ENCODE results near the gene LY6G5C. TPM values are rescaled to one million over a fixed set of nuclear protein-coding genes. Genes with fewer than 3 reads are reported as not detected.

LY6G5C gene
- total and polyA plus RNA-seq, 2 of the 13 experiments (the other 11 are each of a cell fraction or from before 2014, with no cell fraction given): 0.33 to 0.55 TPM

- TF ChIP-seq HBP1 (CRISPR knock-in tag; IDR thresholded peaks at IDR 0.05; ENCODE audit: low read depth): peak; percentile 21; the same call in 1 of the 2 replicates
- TF ChIP-seq GABPB1 (CRISPR knock-in tag; IDR thresholded peaks at IDR 0.05): peak; percentile 98
- 0 out of 2 replicates have a peak, but pooled peaks have one; percentile 63 for TF ChIP-seq NFAT5 (CRISPR knock-in tag; IDR thresholded peaks at IDR 0.05)
- 0 out of 2 replicates have a peak, but pooled peaks have one; percentile 51 for TF ChIP-seq GATA4 (IDR thresholded peaks at IDR 0.05; ENCODE audit: borderline replicate concordance, low read depth)
- TF ChIP-seq PITX1 (CRISPR knock-in tag; IDR thresholded peaks at IDR 0.05): peak; percentile 71; the same call in 1 of the 2 replicates
- TF ChIP-seq HIVEP1 (CRISPR knock-in tag; IDR thresholded peaks at IDR 0.05): peak; percentile 80; the same call in 1 of the 2 replicates
- TF ChIP-seq ZC3H13 (CRISPR knock-in tag; IDR thresholded peaks at IDR 0.05): 0 out of 2 replicates have a peak, but pooled peaks have one; percentile 55
- no peak for TF ChIP-seq TSC22D2 (CRISPR knock-in tag; IDR thresholded peaks at IDR 0.05; ENCODE audit: borderline replicate concordance)
- peak; percentile 40 for TF ChIP-seq ZNF350 (CRISPR knock-in tag; IDR thresholded peaks at IDR 0.05; ENCODE audit: borderline replicate concordance, low read depth)
- peak; percentile 73; the same call in 2 of the 3 replicates for TF ChIP-seq MXI1 (IDR thresholded peaks at IDR 0.05; ENCODE audit: borderline replicate concordance, low read depth, low read length)
- TF ChIP-seq ZNF451 (CRISPR knock-in tag; IDR thresholded peaks at IDR 0.05): peak; percentile 50; the same call in 1 of the 2 replicates
- peak; percentile 17; the same call in 1 of the 2 replicates for TF ChIP-seq ZBTB21 (CRISPR knock-in tag; IDR thresholded peaks at IDR 0.05)
- TF ChIP-seq, protein P1, sequence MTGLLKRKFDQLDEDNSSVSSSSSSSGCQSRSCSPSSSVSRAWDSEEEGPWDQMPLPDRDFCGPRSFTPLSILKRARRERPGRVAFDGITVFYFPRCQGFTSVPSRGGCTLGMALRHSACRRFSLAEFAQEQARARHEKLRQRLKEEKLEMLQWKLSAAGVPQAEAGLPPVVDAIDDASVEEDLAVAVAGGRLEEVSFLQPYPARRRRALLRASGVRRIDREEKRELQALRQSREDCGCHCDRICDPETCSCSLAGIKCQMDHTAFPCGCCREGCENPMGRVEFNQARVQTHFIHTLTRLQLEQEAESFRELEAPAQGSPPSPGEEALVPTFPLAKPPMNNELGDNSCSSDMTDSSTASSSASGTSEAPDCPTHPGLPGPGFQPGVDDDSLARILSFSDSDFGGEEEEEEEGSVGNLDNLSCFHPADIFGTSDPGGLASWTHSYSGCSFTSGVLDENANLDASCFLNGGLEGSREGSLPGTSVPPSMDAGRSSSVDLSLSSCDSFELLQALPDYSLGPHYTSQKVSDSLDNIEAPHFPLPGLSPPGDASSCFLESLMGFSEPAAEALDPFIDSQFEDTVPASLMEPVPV (CRISPR knock-in tag; IDR thresholded peaks at IDR 0.05): peak; percentile 94
- TF ChIP-seq ZNF709 (CRISPR knock-in tag; IDR thresholded peaks at IDR 0.05): peak; percentile 67
- peak; percentile 97 for TF ChIP-seq PRDM15 (CRISPR knock-in tag; IDR thresholded peaks at IDR 0.05)
- peak; percentile 38 for TF ChIP-seq MEF2D (CRISPR knock-in tag; IDR thresholded peaks at IDR 0.05)
Observed at GRCh38 chr6:31665501-31666336, 15.1 kb downstream of the LY6G5C start, which contains the start of gene CSNK2B (continued).
